ENCODE measurements around the gene DMD. TPM values are rescaled to one million over a fixed set of nuclear protein-coding genes. Genes with fewer than 3 reads are reported as not detected.

DMD gene
- total and polyA plus RNA-seq, 2 donors (not counting 1 experiment from before 2014, with no cell fraction given) = 2.0 to 51.8 TPM

DNA sequence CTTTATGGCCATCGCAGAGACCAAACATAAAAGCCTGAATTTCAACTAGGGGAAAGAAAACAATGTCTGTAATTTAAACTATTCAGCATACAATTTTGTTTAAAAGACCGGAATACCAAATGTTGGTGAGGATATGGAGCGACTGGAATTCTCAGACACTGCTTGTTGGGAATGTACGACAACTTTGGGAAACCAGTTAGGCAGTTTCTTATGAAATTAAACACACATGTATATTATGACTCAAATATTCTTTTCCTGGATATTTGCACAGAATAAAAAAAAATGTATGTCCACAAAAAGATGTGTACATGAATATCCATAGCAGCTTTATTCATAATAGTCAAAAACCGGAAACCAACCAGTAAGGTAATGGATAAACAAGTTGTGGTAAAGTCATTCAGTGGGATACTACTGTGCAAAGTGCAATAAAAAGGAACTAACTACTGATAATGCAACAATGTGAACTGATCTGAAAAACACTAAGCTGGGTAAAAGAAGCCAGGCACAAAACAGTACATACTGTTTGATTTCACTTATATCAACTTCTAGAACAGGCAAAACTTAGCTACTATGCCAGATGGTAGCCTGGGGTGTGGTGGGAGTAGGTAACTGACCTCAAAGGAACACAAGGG, 1986.9 kb downstream of the DMD start:
- Histone ChIP-seq H3K79me2 (ENCODE audit: control insufficient read depth, insufficient read depth, low read length) (no peaks in the 10 kb centered on the region), H2AFZ (ENCODE audit: insufficient read depth, low read depth, low read length, poor library complexity, severe bottlenecking) (no peak overlapping the region), H3K4me3 (ENCODE audit: control extremely low read depth in 1 of 5, extremely low read depth in 1 of 5, insufficient read depth in 1 of 5, low read depth in 2 of 5, low read length in 4 of 5) (no peak overlapping the region), H3K9ac (ENCODE audit: low read length) (no peak overlapping the region), H3K27me3 (replicated peaks in 1 of 4; ENCODE audit: control extremely low read depth in 1 of 4, control insufficient read depth in 3 of 4, insufficient read depth in 4 of 4, low read length in 3 of 4) (no peaks in the 10 kb centered on the region), H3K4me2 (replicated peaks; ENCODE audit: low read depth, low read length, poor library complexity, severe bottlenecking) (no peak overlapping the region), H3K4me1 (ENCODE audit: control insufficient read depth in 2 of 2, insufficient read depth in 2 of 2, low read length in 2 of 2) (peaks cover 15 to 16% of the 10 kb centered on the region in 2 donors), H4K20me1 (ENCODE audit: control insufficient read depth, insufficient read depth, low read length, poor library complexity, severe bottlenecking) (no peaks in the 10 kb centered on the region), H3K27ac (ENCODE audit: low read length in 2 of 2) (no peak overlapping the region), H3K9me3 (ENCODE audit: control extremely low read depth in 1 of 3, control insufficient read depth in 2 of 3, insufficient read depth in 1 of 3, low read length in 2 of 3) (no peaks in the 10 kb centered on the region), H3K36me3 (replicated peaks in 1 of 2; ENCODE audit: control extremely low read depth in 1 of 2, control insufficient read depth in 1 of 2, extremely low read depth in 1 of 2, insufficient read depth in 2 of 2, low read length in 1 of 2) (no peaks in the 10 kb centered on the region)
- Mint-ChIP-seq H3K27me3 (no peaks in the 10 kb centered on the region), H3K4me3 (peak overlapping the region; percentile 74), H3K4me1 (peaks cover 30% of the 10 kb centered on the region), H3K9me3 (ENCODE audit: insufficient read depth) (no peaks in the 10 kb centered on the region), H3K27ac (peak overlapping the region; percentile 66)
- ChIA-PET POLR2A (interaction anchor here (1.1 kb wide), 1 partner anchor 12 kb away, joined by 4 read pairs; no protein-coding TSS in a partner anchor), CTCF (interaction anchor here (0.9 to 3.0 kb wide), 6 partner anchors 9 to 185 kb away, joined by 3 to 15 read pairs (median 4); no protein-coding TSS in a partner anchor)
- intact Hi-C loops (cut with micrococcal nuclease) = loop anchor here (10.0 kb wide), 1 partner anchor 340 kb away; the partner anchor contains the start of gene TAB3
- no peak for TF ChIP-seq CTCF (IDR thresholded peaks at IDR 0.05)
- TF ChIP-seq EZH2 (IDR thresholded peaks at IDR 0.05; ENCODE audit: borderline replicate concordance, insufficient read depth, low read depth, low read length, poor library complexity, severe bottlenecking) = no peak
- no peak for ATAC-seq (ENCODE audit: low read depth)
- DNase-seq = no peak
- no CpG with 5 or more reads among the region's 5 CpGs for WGBS (ENCODE audit: insufficient coverage)

- no peaks in the 10 kb centered on the region for H3K27me3 Mint-ChIP-seq
- ChIA-PET CTCF (interaction anchor here (0.9 to 3.0 kb wide), 6 partner anchors 8 to 184 kb away, joined by 3 to 15 read pairs (median 4); no protein-coding TSS in a partner anchor), POLR2A (interaction anchor here (1.1 kb wide), 1 partner anchor 13 kb away, joined by 4 read pairs; no protein-coding TSS in a partner anchor)
- Histone ChIP-seq H3K27me3 (replicated peaks in 1 of 4; ENCODE audit: control extremely low read depth in 1 of 4, control insufficient read depth in 3 of 4, insufficient read depth in 4 of 4, low read length in 3 of 4) (no peaks in the 10 kb centered on the region), H3K9me3 (ENCODE audit: control extremely low read depth in 1 of 3, control insufficient read depth in 2 of 3, insufficient read depth in 1 of 3, low read length in 2 of 3) (no peaks in the 10 kb centered on the region), H3K4me2 (replicated peaks; ENCODE audit: low read depth, low read length, poor library complexity, severe bottlenecking) (no peak overlapping the region), H3K4me3 (ENCODE audit: control extremely low read depth in 1 of 5, extremely low read depth in 1 of 5, insufficient read depth in 1 of 5, low read depth in 2 of 5, low read length in 4 of 5) (no peak overlapping the region), H2AFZ (ENCODE audit: insufficient read depth, low read depth, low read length, poor library complexity, severe bottlenecking) (no peak overlapping the region), H3K9ac (ENCODE audit: low read length) (no peak overlapping the region), H3K4me1 (ENCODE audit: control insufficient read depth in 2 of 2, insufficient read depth in 2 of 2, low read length in 2 of 2) (peaks cover 10 to 13% of the 10 kb centered on the region in 2 donors), H3K79me2 (ENCODE audit: control insufficient read depth, insufficient read depth, low read length) (no peaks in the 10 kb centered on the region), H3K27ac (ENCODE audit: low read length in 2 of 2) (no peak overlapping the region), H4K20me1 (ENCODE audit: control insufficient read depth, insufficient read depth, low read length, poor library complexity, severe bottlenecking) (no peaks in the 10 kb centered on the region), H3K36me3 (replicated peaks in 1 of 2; ENCODE audit: control extremely low read depth in 1 of 2, control insufficient read depth in 1 of 2, extremely low read depth in 1 of 2, insufficient read depth in 2 of 2, low read length in 1 of 2) (no peaks in the 10 kb centered on the region)
- TF ChIP-seq EZH2 (IDR thresholded peaks at IDR 0.05; ENCODE audit: borderline replicate concordance, insufficient read depth, low read depth, low read length, poor library complexity, severe bottlenecking) = no peak
- TF ChIP-seq CTCF (IDR thresholded peaks at IDR 0.05) = no peak
- intact Hi-C loops (cut with micrococcal nuclease) = loop anchor here (10.0 kb wide), 1 partner anchor 339 kb away; the partner anchor contains the start of gene TAB3
- peak overlapping the region; percentile 66 for H3K27ac Mint-ChIP-seq
- DNase-seq (no peak), ATAC-seq (ENCODE audit: low read depth) (peak; percentile 77)
- no peaks in the 10 kb centered on the region for H3K9me3 Mint-ChIP-seq (ENCODE audit: insufficient read depth)
- peaks cover 24% of the 10 kb centered on the region for H3K4me1 Mint-ChIP-seq
- no CpG with 5 or more reads among the region's 3 CpGs for WGBS (ENCODE audit: insufficient coverage)
- peak overlapping the region; percentile 74 for H3K4me3 Mint-ChIP-seq
Measured at GRCh38 chrX:31223817-31224216, 1987.5 kb downstream of the DMD start.
